Airway epithelial cell (primary cell): Measurements from ENCODE around the gene MCM3AP. TPM values are rescaled to one million over a fixed set of nuclear protein-coding genes. Genes with fewer than 3 reads are reported as not detected.

ENCODE experiments used
- total RNA-seq: library from RNA; depleted of rRNA; stranded (reverse); fragments of >200 nt; gene quantifications from 2 replicates; pipeline ENCODE4 v1.2.3, GENCODE V29; 2015

Gene MCM3AP
- total RNA-seq: 43.1 and 55.2 TPM in 2 replicates

GRCh38 chr21:46285206-46285661 lies at the start of gene MCM3AP:
Gene MCM3AP, minus strand, starts transcription at chr21:46285611. Its CDS starts 325 bp downstream, at chr21:46285286.

GRCh38 chr21:46323710-46324389 lies 38.4 kb upstream of the MCM3AP start, which contains the start of the genes C21orf58 and PCNT:
Gene C21orf58, minus strand, starts transcription at chr21:46323870. Its CDS starts 1,132 bp downstream, at chr21:46322738.
Gene PCNT, plus strand, starts transcription at chr21:46324156. Its CDS starts 73 bp downstream, at chr21:46324229.

GRCh38 chr21:46285761-46286647 lies 593 bp upstream of the MCM3AP start, which contains the start of gene YBEY:
Gene YBEY, plus strand, starts transcription at chr21:46286342. Its CDS starts 572 bp downstream, at chr21:46286914.

GRCh38 chr21:46228345-46229051 lies 56.9 kb downstream of the MCM3AP start, which contains the start of gene LSS:
Gene LSS, minus strand, starts transcription at chr21:46228774. Its CDS starts 29 bp downstream, at chr21:46228745.

Other genes with a start within 250 kb of the MCM3AP start
- 46.5 and 62.2 TPM in 2 replicates for gene COL6A2, start 187.5 kb downstream of the MCM3AP start, total RNA-seq
- not detected in 2 replicates for gene FTCD, start 130.0 kb downstream of the MCM3AP start, total RNA-seq
- 21.8 and 22.1 TPM in 2 replicates for gene SPATC1L, start 101.2 kb downstream of the MCM3AP start, total RNA-seq
- 114 and 123 TPM in 2 replicates for gene LSS, start 56.8 kb downstream of the MCM3AP start, total RNA-seq
- 13.2 and 29.1 TPM in 2 replicates for gene YBEY, start 731 bp upstream of the MCM3AP start, total RNA-seq
- 3.7 and 4.3 TPM in 2 replicates for gene C21orf58, start 38.3 kb upstream of the MCM3AP start, total RNA-seq
- gene PCNT, start 38.5 kb upstream of the MCM3AP start, total RNA-seq: 17.8 and 19.0 TPM in 2 replicates
- gene DIP2A, start 173.3 kb upstream of the MCM3AP start, total RNA-seq: 22.8 and 27.4 TPM in 2 replicates